ENCODE data around the gene CCL17. TPM values are rescaled to one million over a fixed set of nuclear protein-coding genes. Genes with fewer than 3 reads are reported as not detected.

The CCL17 gene
- total and polyA plus RNA-seq, 9 of the 15 experiments (the other 6 are each of a cell fraction or from before 2014, with no cell fraction given): not detected

DNA sequence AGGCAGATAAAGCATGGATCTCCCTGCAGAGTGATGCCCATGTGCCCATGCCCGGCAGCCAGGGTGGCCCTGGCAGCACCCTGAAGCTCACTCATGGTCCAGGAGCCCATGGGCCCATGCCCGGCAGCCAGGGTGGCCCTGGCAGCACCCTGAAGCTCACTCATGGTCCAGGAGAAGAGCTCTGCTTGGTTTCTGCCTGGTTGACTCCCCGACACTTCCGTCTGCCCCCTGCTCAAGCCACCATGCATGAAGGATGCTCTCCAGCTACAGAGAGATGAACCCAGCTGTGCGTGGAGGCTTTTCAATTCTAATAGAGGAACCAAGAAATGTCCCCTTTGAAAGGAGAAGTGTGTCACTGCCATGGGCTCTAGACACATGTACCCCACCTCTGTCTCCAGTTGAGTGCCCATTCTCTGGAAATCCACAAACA, 8.7 kb downstream of the CCL17 start:
- in situ Hi-C loops (cut with MboI) (loop anchor here (10.0 kb wide), 1 partner anchor 329 kb away; no protein-coding TSS in a partner anchor), intact Hi-C loops (cut with micrococcal nuclease) (no loop called here)
- H3K9me1 ChIP-seq (ENCODE audit: control insufficient read depth, insufficient read depth, low read length): no peaks in the 10 kb centered on the region
- no peak overlapping the region for H3K27ac ChIP-seq (ENCODE audit: extremely low read depth, low read depth, low read length)
- FAIRE-seq (no peak), DNase-seq (ENCODE audit: extremely low read depth in 1 of 4, low spot score in 3 of 4) (no peak), ATAC-seq (no peak)
- H3K9ac ChIP-seq (ENCODE audit: insufficient read depth in 1 of 2, low read depth in 2 of 2, low read length in 2 of 2): no peak overlapping the region
- H3K4me3 ChIP-seq: no peak overlapping the region
- H3K4me1 ChIP-seq (replicated peaks in 1 of 2; ENCODE audit: control insufficient read depth in 2 of 2, insufficient read depth in 2 of 2, low read length in 2 of 2): peaks cover 0 to 25% of the 10 kb centered on the region in 2 experiments; a peak in 4 of 5 replicates
- H3K36me3 ChIP-seq (ENCODE audit: control insufficient read depth, insufficient read depth, low read length): no peaks in the 10 kb centered on the region
- 9% methylated on average over 5 of the region's 5 CpGs for WGBS (ENCODE audit: insufficient coverage, low coverage, missing lambda C conversion rate)
- no peaks in the 10 kb centered on the region for H4K20me1 ChIP-seq (replicated peaks; ENCODE audit: control insufficient read depth, insufficient read depth, low read length)
- no TSS peak for BruUV-seq (replicated peaks)
- POLR2A ChIA-PET: interaction anchor here (0.7 to 1.2 kb wide), 4 partner anchors 9 to 171 kb away, joined by 3 to 5 read pairs (median 4); partner anchors contain the start of gene CCL17
- no peaks in the 10 kb centered on the region for H3K79me2 ChIP-seq (ENCODE audit: control insufficient read depth, insufficient read depth, low read length)
- no peaks in the 10 kb centered on the region for H3K9me3 ChIP-seq (replicated peaks; ENCODE audit: control insufficient read depth, insufficient read depth, low read depth, low read length)
- TF ChIP-seq SAFB2 (IDR thresholded peaks at IDR 0.05; ENCODE audit: borderline replicate concordance, low read depth, low read length, severe bottlenecking) (no peak), NFE2 (IDR thresholded peaks at IDR 0.05; ENCODE audit: low read depth) (no peak), MTA2 (IDR thresholded peaks at IDR 0.05; ENCODE audit: low read depth) (no peak), MAX (CRISPR knock-in tag; IDR thresholded peaks at IDR 0.05) (no peak), KLF1 (tag; IDR thresholded peaks at IDR 0.05) (no peak), SP2 (IDR thresholded peaks at IDR 0.05; ENCODE audit: extremely low read depth, low read depth, low read length, poor library complexity, severe bottlenecking) (no peak), THRAP3 (IDR thresholded peaks at IDR 0.05; ENCODE audit: borderline replicate concordance) (no peak), SREBF1 (IDR thresholded peaks at IDR 0.05; ENCODE audit: borderline replicate concordance, low read depth, low read length) (no peak)
- CTCF ChIA-PET (ENCODE audit: low intra/inter-chr PET ratio): interaction anchor here (1.4 kb wide), 1 partner anchor 113 kb away, joined by 3 read pairs; no protein-coding TSS in a partner anchor
- peaks cover 11 to 50% of the 10 kb centered on the region in 2 experiments; a peak in 4 of 5 replicates for H3K27me3 ChIP-seq (ENCODE audit: control insufficient read depth in 2 of 2, insufficient read depth in 2 of 2, low read length in 2 of 2)
- H2AFZ ChIP-seq (ENCODE audit: low read depth, low read length): no peak overlapping the region
- H3K4me2 ChIP-seq (ENCODE audit: insufficient read depth, low read length): no peak overlapping the region
